RWPE2 (cell line): ENCODE data around the gene OPRM1.
A peak's percentile ranks its signal among the peaks of the same experiment; 100 is the strongest.
"Not testable (repeated sequence)": the region's sequence is repeated elsewhere in the genome, so short reads cannot be mapped to it uniquely, and the experiment has no call there.

Experiments used
- ATAC-seq: fragments of 200-7000 bp; cut with Tn5 transposase; 3 replicates; pipeline ENCODE4 v1.9.1; 2021; ENCODE audit warnings: low read depth
- DNase-seq: peaks from one replicate; pipeline ENCODE4 v3.0.0-alpha.2; 2020; ENCODE audit warnings: low spot score
- H3K27ac ChIP-seq: fragments of 450-650 bp; 2 replicates; pipeline ENCODE4 v1.5.1; 2017; ENCODE audit warnings: mild to moderate bottlenecking; ENCODE audit not compliant: poor library complexity, severe bottlenecking
- H3K27me3 ChIP-seq: fragments of 250-450 bp; sonication (Bioruptor Pico); 2 replicates; pipeline ENCODE4 v1.5.1; 2021; ENCODE audit warnings: mild to moderate bottlenecking, moderate library complexity; ENCODE audit not compliant: insufficient read depth, poor library complexity, severe bottlenecking
- H3K36me3 ChIP-seq: fragments of 250-450 bp; sonication (Bioruptor Pico); 2 replicates; pipeline ENCODE4 v1.5.1; 2020; ENCODE audit warnings: low read depth, mild to moderate bottlenecking, moderate library complexity
- H3K4me1 ChIP-seq: fragments of 250-450 bp; sonication (Bioruptor Pico); 2 replicates; pipeline ENCODE4 v1.5.1; 2021; ENCODE audit warnings: mild to moderate bottlenecking, moderate library complexity; ENCODE audit not compliant: insufficient read depth, poor library complexity, severe bottlenecking
- H3K4me3 ChIP-seq: fragments of 250-450 bp; sonication (Bioruptor Pico); 2 replicates; pipeline ENCODE4 v1.5.1; 2021; ENCODE audit warnings: mild to moderate bottlenecking, moderate library complexity; ENCODE audit not compliant: severe bottlenecking
- H3K9me3 ChIP-seq: fragments of 250-450 bp; sonication (Bioruptor Pico); 2 replicates; pipeline ENCODE4 v1.5.1; 2021; ENCODE audit warnings: mild to moderate bottlenecking, moderate library complexity; ENCODE audit not compliant: severe bottlenecking
- TF ChIP-seq, protein P1 (sequence below): fragments of 450-650 bp; IDR thresholded peaks from one replicate; pipeline ENCODE4 v1.5.1; 2017; ENCODE audit warnings: mild to moderate bottlenecking, moderate library complexity; ENCODE audit not compliant: poor library complexity, severe bottlenecking

The OPRM1 gene

DNA sequence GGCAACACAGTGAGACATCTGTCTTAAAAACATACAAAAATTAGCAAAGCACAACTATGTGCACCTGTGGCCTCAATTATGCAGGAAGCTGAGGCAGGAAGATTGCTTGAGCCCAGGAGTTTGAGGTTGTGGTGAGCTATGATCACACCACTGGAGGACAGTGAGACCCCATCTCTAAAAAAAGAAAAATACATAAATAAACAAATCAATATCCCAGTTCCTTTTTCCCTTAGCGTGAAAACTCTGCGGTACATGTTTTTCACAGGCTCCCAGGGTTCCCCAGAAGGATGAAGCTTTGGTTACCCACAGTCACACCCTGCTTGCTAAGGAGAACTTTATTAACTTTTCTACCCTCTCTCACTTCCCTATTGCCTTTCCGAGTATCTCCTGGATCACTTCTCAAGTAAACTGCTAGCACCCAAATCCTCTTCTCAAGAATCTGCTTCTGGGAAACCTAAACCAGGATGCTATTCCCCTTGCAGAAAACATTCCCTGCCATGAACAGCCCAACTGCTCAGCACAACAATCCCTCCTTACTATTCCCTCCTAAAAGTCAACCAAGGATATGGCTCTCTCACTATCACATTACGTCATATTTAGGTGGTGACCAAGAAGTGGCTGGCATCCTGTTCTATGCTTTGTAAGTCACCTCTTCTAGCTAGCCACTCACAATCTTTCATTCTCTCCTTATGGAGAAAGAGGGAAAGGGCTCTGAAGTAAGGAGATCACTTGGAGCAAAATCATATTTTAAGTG is 195.2 kb downstream of the OPRM1 start:
- DNase-seq, result no peak
- Histone ChIP-seq H3K27me3 (no peaks in the 10 kb centered on the region), H3K4me3 (no peak overlapping the region), H3K27ac (no peak overlapping the region), H3K36me3 (no peaks in the 10 kb centered on the region), H3K9me3 (no peaks in the 10 kb centered on the region), H3K4me1 (peaks cover 3% of the 10 kb centered on the region)
- TF ChIP-seq, protein P1, sequence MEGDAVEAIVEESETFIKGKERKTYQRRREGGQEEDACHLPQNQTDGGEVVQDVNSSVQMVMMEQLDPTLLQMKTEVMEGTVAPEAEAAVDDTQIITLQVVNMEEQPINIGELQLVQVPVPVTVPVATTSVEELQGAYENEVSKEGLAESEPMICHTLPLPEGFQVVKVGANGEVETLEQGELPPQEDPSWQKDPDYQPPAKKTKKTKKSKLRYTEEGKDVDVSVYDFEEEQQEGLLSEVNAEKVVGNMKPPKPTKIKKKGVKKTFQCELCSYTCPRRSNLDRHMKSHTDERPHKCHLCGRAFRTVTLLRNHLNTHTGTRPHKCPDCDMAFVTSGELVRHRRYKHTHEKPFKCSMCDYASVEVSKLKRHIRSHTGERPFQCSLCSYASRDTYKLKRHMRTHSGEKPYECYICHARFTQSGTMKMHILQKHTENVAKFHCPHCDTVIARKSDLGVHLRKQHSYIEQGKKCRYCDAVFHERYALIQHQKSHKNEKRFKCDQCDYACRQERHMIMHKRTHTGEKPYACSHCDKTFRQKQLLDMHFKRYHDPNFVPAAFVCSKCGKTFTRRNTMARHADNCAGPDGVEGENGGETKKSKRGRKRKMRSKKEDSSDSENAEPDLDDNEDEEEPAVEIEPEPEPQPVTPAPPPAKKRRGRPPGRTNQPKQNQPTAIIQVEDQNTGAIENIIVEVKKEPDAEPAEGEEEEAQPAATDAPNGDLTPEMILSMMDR, result no peak
- no peak for ATAC-seq

DNA sequence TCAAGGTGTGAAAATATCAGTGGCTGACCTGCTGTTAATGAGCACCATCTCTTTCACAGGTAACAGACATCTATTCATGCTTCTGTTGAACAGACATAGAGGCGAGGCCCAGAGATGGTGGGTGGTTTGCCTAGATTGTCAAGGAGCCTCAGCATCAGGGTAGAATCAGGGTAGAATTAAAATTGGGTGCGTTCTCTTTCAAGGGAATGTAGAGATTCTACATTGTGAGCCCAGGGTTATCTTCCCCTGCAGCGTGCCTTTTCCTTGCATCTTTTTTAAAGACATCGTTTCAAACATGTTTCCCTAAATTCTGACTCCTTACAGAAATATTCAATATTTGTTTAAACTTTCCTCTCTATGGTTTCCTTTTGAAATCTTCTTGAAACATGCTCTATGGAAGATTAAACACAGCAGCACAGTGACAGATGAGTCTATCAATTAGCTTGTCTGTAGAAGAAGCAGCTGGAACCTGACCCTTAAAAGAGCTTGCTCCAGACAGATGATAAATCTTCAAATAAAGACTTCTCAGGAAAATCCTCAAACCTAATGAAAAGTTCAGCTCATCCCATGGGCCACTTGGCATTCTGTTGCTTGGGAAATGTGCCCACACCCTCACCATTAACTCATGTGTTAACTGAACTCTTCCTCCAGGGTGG is 197.7 kb downstream of the OPRM1 start:
- Histone ChIP-seq H3K4me3 (no peak overlapping the region), H3K9me3 (peaks cover 4% of the 10 kb centered on the region), H3K4me1 (peaks cover 14% of the 10 kb centered on the region), H3K36me3 (no peaks in the 10 kb centered on the region), H3K27ac (no peak overlapping the region), H3K27me3 (no peaks in the 10 kb centered on the region)
- ATAC-seq (no peak), DNase-seq (no peak)
- TF ChIP-seq, protein P1, result no peak

DNA sequence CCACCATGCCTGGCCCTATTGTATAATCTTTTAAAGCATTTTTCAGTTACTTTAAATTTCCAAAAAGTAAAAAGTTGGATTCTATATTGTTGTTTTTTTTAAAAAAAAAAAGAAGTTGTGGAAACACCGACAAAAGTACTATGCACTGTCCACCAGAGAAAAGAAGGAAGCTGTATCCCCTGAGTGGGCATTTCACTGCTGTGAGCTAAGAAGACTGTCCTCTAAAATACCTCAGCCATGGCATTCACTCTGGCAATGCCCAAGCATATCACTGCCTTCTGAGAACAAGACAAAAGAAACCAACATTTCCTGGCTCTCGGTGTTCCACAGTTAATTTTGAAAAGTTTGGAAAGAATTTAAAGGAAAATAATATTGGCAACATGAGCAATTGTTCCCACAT is 199.8 kb downstream of the OPRM1 start:
- TF ChIP-seq, protein P1, result no peak
- Histone ChIP-seq H3K27ac (no peak overlapping the region), H3K4me3 (no peak overlapping the region), H3K9me3 (peaks cover 4% of the 10 kb centered on the region), H3K36me3 (no peaks in the 10 kb centered on the region), H3K27me3 (no peaks in the 10 kb centered on the region), H3K4me1 (peaks cover 15% of the 10 kb centered on the region)
- no peak for ATAC-seq
- DNase-seq, result no peak

DNA sequence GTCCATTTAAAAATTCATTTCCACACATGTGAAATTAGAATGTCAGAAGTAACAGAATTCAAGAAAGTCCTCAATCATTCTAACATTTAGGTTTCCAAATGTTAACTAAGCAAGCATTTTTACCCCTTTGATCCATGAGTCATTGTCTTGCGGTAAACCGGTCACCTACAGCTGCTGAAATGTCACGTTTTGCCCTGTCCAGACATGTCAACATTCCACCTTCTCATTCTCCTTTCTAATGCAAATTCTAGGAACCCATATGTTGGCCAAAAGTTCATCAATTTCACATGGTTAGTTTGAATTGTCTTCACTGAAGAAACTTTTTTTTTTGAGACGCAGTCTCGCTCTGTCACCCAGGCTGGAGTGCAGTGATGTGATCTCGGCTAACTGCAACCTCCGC is 200.4 kb downstream of the OPRM1 start:
- peak; percentile 57 for DNase-seq
- H3K4me1 ChIP-seq, result peaks cover 19% of the 10 kb centered on the region
- peaks cover 4% of the 10 kb centered on the region for H3K9me3 ChIP-seq
- TF ChIP-seq, protein P1, result no peak
- no peaks in the 10 kb centered on the region for H3K27me3 ChIP-seq
- H3K27ac ChIP-seq, result no peak overlapping the region
- no peaks in the 10 kb centered on the region for H3K36me3 ChIP-seq
- no peak overlapping the region for H3K4me3 ChIP-seq
- ATAC-seq, result peak; percentile 81

DNA sequence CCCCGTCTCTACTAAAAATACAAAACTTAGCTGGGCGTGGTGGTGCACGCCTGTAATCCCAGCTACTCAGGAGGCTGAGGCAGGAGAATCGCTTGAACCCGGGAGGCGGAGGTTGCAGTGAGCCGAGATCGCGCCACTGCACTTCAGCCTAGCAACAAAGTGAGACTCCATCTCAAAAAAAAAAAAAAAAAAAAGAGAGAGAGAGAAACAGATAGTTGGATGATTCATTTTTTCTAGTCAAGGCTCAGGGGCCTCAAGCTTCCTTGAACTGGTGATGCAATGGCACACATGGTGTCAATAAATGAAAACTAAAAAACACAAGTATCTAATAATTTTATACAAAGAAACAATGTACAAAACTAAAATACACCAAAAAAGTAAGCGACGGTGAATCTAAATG is 202.0 kb downstream of the OPRM1 start:
- peaks cover 19% of the 10 kb centered on the region for H3K4me1 ChIP-seq
- not testable (repeated sequence) for H3K9me3 ChIP-seq, ATAC-seq, H3K4me3 ChIP-seq, H3K27me3 ChIP-seq, DNase-seq, H3K27ac ChIP-seq, H3K36me3 ChIP-seq
